GM18861 (cell line): ENCODE measurements around the gene TNNC2.
"Not testable (repeated sequence)": the region's sequence is repeated elsewhere in the genome, so short reads cannot be mapped to it uniquely, and the experiment has no call there.

Experiments used
- ATAC-seq: cut with Tn5 transposase; IDR thresholded peaks from one replicate; pipeline ENCODE4 v1.9.1; 2021; ENCODE audit not compliant: unreplicated experiment

Gene TNNC2

DNA sequence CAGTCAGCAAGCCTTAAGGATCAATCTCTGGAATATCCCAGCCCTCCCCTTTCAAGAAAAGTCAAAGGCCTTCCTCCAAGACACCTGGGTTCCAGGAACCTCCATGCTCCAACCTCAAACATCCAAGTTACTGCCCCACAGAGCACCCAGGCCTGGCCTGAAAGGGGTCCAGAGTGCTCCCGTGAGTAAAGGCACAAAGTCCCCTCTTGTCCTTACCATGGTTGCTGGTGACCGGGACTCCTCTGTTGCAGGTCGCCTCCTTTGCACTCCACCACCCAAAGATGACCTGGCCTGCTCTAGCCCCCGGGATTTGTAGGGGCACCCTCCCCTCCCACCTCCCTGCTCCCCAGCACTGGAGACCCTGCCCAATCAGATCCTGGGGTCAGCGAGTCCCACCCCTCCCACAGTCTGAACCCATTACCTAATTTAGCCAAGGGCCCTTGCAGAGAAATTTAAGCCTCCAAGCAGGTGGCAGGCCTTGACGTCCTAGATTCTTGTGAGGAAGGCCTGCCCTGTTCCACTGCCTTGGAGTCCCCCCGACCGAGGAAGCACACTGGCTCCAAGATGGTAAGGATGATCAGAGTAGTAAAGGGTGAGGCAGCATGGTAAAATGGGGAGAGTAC is at the start of gene TNNC2:
Gene TNNC2, minus strand, starts transcription at position 283 of the 623 bp plus-strand sequence. Its CDS starts 64 bp downstream, at position 219.
- no peak for ATAC-seq

DNA sequence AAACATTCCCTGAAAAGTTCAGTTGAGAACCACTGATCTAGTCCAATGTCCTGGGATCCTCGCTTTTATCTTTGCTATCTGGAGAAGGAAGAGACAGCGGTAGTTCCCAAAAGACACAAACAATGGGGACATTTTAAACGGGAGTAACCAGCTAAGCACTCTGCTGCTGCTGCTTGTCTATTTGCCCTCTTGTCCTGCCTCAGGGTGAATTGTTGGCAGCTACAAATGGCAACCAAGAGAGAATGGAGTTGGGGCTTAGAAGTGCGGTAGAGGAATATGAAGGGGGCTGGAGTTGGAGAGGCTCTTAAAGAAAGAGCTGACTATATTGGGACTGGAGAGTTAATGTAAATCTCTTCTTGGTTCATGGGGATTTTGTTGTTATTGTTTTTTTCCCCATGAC is 47.5 kb upstream of the TNNC2 start:
- no peak for ATAC-seq

DNA sequence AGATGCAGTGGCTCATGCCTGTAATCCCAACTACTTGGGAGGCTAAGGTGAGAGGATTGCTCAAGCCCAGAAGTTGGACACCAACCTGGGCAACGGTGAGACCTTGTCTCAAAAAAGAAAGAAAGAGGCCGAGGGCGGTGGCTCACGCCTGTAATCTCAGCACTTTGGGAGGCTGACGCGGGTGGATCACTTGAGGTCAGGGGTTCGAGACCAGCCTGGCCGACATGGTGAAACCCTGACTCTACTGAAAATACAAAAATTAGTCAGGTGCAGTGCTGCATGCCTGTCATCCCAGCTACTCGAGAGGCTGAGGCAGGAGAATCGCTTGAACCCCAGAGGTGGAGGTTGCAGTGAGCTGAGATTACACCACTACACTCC is 47.0 kb upstream of the TNNC2 start:
- not testable (repeated sequence) for ATAC-seq

DNA sequence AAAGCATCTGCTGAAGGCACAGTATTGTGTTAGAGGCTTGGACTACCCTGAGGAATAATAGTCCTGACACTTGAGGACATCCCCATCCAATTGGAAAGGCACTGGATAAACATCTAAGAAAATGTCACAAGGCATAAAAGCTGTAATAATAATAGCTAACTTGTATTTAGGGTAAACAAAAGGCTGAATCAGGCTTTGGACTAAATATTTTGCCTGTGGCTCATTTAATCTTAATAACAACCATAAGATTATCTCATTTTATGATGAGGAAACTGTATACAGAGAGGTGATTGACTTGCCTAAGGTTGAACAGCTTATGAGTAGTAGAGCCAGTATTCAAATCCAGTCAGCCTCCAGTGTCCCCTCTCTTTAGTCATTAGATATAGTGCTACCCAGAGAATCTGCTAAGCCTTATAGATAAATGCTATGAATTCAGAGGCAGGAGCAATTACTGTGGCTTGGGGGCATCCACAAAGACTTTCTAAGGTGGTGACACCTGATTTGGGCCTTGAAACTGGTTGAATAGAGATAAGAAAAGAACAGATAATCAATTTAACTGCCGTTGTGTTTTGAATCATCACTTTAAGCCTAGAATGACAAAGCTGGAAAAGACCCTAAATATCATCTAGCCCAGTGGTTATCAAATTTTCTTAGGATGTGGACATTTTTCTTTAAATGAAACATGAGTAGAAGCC is 46.4 kb upstream of the TNNC2 start:
- ATAC-seq = no peak

DNA sequence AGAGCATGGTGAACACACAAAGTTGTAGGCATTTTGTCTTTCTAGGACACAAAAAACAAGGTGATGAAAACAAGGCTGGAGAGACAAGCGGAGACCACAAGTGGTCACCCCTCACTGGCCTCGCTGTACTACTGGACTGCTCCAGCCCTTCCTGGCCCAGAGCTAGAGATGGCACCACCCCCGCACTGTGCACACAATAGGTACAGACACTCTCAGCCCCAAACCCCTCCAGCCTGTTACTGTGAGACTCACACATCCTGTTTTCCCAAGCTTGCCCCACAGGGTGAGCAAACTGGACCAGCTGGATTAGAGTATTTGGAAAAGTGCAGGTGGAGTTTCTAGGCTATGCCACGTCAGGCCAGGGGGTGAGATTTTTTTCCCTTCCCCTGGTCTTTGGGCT is 45.5 kb upstream of the TNNC2 start:
- no peak for ATAC-seq

DNA sequence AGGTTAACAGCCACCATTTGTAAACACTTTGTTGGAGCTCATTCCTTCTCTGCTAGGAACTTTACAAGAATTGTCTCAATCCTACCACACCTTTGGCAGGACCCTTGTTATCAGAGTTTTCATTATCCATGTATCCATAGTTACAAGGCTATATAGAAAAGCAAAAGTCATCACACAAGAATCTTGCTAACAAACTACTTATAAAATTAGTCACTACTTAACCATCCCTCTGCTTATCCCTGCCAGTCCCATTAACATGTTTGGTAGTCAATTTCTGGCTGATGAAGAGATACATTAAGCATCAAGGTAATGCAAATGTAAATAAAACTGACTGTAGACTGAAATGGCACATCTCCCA is 40.7 kb upstream of the TNNC2 start:
- ATAC-seq = no peak

DNA sequence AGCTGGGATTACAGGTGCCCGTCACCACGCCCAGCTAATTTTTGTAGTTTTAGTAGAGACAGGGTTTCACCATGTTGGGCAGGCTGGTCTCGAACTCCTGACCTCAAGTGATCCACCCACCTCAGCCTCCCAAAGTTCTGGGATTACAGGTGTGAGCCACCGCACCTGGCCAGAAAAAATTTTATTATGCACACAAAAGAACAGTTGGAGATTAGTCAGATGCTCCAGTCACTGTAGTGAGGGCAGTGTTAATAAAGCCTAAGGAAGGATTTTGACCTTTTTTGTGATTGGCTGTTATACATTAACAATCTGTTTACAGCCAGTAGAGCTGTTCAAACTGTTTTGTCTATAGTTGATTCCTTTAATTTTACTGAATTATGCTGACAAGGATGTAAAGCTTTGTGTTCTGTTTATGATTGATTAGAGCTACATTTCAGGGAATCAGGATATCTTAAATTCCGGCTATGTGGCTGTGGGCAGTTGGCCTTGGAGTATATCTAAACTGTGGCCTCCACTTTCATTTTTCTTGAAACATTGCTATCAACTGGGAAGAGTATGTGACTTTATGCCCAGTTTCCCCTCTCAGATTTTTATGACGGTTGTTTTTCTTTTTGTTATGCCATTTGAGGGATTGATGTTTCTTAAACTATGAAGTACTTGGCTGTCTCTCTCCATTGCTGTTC is 40.2 kb upstream of the TNNC2 start:
- no peak for ATAC-seq

DNA sequence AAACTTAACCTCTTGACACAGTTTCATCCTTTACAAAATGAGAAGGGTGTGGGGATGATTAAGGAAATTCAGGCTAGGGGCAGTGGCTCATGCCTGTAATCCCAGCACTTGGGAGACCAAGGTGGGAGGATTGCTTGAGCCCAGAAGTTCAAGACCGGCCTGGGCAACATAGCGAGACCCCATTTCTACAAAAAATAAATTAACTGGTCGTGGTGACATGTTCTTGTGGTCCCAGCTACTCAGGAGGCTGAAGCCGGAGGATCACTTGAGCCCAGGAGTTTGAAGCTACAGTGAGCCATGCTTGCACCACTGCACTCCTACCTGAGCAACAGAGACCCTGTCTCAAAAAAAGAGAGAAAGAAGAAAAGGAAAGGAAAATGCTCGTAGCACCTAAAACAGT is 39.3 kb upstream of the TNNC2 start:
- no peak for ATAC-seq

DNA sequence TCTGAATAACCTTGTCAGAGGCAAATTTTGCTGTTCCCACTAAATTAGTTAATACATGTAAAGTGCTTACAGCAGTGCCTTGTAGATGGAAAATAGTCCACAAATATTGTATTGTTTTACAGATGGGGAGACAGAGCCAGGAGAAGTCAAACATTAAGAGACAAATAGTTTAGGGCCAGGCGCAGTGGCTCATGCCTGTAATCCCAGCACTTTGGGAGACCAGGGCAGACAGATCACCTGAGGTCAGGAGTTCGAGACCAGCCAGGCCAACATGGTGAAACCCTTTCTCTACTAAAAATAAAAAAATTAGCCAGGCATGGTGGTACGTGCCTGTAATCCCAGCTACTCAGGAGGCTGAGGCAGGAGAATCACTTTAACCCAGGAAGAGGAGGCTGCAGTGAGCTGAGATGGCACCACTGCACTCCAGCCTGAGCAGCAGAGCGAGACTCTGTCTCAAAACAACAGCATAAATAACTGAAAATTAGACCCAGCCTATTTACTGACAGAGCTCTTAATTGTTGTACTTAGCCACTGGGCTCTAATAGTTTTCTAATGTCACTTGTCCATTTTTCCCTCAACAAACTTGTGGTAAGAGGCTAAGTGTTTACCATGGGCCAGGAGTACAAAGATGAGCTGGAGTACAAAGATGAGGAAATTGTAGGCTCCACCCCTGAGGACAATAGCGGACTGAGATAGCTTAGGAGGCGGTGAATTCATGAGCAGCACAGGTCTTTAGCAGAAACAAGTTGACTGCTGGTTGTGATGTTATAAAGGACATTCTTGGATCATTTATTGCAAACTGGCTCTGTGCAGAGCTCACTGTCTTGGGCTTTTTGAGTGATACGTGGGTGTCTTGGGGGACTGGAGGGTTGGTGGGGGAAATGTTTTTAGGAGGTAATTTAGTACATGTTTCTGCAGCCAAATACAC is 36.7 kb upstream of the TNNC2 start:
- no peak for ATAC-seq

DNA sequence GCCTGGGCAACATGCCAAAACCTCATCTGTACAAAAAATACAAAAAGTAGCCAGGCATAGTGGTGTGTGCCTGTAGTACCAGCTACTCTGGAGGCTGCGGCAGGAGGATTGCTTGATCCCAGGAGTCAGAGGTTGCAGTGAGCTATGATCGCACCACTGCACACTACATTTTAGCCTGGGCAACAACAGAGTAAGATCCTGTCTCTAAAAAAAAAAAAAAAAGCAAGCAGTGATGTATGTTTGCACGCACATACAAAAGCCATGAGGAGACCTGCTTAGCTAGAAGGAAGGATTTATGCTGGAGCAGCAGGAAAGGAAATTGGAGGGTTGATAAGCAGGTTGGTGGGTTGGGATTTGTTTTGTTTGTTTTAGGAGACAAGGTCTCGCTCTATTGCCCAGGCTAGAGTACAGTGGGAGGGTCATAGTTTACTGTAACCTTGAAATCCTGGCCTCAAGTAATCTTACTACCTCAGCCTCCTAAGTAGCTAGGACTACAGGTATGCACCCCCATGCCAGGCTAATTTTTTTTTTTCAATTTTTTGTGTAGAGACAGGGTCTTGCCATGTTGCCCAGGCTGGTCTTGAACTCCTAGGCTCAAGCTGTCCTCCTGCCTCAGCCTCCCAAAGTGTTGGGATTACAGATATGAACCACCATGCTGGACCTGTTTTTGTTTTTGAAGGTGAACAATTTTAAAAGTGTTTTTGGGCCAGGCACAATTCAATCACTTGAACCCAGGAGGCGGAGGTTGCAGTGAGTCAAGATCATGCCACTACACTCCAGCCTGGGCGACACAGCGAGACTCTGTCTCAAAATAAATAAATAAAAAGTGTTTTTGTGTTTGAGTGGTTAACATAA is 34.3 kb upstream of the TNNC2 start:
- ATAC-seq = no peak

DNA sequence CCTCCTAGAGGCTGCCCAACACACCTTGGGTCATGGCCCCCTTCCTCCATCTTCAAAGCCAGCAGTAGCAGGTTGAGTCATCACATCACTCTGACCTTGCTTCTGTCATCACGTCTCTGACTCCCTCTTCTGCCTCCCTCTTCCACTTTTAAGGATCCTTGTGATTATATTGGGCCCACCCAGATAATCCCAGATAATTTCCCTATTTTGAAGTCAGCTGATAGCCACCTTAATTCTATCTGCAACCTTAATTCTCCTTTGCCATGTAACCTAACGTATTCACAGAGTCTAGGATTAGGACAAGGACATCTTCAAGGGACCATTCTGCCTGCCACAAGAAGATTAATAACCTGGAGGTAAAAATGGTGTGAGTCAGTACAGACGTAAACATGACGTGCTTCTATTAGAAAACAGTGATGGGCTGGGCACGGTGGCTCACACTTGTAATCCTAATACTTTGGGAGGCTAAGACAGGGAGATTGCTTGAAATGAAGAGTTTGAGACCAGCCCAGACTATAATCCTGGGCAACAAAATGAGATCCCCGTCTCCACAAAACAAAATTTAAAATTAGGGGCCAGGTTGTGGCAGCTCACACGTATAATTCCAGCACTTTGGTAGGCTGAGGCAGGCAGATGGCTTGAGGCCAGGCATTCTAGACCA is 33.6 kb upstream of the TNNC2 start:
- no peak for ATAC-seq

DNA sequence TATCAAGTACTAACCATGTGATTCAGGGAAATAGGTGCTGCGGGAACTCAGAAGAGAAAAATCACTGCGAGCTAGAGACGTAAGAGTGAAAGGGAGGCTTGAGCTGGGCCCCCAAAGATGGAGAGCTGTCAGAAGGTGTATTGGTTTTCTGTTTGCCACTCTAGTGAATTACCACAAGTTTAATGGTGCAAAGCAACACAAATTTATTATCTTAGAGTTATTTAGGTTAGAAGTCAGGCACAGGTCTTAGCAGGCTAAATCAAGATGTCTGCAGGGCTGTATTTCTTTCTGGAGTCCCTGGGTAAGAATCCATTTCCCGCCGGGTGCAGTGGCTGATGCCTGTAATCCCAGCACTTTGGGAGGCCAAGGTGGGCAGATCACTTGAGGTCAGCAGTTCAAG is 32.8 kb upstream of the TNNC2 start:
- no peak for ATAC-seq

DNA sequence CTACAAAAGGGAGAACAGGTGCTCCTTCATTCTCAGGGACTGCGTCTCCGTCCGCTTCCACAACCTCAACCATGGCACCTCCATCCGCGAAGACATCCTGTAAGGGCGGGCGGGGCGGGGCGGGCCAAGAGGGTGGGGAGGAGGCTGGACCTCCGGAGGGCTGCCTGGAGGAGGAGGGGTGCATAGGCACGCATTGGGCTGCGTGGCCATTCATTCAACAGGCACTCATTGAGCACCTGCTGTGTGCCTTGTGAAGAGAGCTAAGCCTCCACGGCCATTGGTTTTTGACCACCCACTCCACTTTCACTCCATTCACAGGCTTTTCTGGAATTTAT is 30.7 kb upstream of the TNNC2 start:
- peak; percentile 16 for ATAC-seq

DNA sequence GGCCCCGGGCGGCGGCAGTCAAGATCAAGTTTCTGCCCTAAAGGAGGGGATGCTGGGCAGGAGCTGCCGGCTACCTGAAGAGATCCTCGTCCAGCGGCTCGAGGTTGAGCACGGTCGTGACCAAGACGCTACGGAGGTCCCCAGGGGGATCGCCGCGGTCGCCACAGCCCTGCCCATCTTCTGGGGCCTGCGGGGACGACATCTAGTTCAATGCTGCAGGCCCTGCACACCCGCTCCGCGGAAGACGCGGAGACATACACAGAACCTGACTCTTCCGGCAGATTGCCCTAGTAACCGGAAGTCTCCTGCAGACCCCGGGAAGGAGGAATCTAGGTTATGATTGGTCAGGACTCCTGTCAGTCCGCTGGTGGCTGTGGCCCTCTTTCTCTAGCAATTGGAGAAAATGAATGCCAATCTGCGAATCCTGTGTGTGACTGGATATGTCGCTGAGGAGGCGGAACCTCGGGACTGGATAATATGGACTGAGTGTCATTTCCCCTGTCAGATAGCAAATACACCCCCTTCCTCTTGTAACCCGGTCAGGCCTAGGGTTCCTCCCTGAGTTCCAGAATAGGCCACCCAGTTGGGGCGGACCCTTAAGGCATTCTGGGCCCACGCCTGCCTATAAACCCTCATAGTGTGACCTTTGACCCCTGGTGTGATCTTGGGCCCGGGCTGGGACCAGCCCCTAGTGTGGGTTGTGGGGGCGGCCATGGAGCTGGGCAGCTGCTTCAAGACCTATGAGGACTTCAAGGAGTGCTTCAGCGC is 30.2 kb upstream of the TNNC2 start, which contains the start of the genes ACOT8 and ZSWIM3:
Gene ACOT8, minus strand, starts transcription at position 279 of the 768 bp plus-strand sequence. Its CDS starts 77 bp downstream, at position 202.
Gene ZSWIM3, plus strand, starts transcription at position 501 of the 768 bp plus-strand sequence. Its CDS starts 212 bp downstream, at position 713.
- ATAC-seq = peak; percentile 95

DNA sequence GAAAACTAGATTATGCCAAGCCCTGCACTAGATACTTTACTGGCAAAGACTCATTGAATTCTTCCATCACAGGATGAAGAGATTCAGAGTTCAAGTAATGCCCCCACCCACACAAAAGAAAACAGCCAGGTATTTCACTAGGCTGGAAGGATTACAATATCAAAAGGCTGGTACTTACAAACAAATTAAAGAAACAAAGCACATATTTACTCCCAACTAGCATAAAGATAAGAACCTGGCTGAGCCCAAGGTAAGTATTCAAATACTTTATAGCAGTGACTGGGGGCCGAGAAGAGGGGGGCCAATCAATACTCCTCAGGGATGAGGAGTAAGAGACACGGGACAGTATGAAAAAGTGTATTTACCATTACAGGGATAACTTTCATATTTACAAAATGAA is 26.4 kb upstream of the TNNC2 start:
- ATAC-seq = no peak

DNA sequence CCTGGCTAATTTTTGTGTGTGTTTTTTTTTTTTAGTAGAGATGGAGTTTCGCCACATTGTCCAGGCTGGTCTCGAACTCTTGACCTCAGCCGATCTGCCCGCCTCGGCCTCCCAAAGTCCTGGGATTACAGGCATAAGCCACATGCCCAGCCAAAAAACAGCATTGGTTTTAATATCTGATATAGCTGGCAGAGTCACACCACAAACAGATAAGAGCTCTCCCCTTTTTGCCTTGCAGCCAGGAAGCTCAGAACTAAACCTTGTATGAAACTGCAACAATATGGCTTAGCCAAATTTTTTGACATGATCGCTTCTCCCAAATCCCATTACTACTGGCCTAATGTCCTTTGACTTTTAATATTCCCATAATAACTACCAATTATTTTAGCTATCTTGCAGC is 25.2 kb upstream of the TNNC2 start:
- no peak for ATAC-seq

DNA sequence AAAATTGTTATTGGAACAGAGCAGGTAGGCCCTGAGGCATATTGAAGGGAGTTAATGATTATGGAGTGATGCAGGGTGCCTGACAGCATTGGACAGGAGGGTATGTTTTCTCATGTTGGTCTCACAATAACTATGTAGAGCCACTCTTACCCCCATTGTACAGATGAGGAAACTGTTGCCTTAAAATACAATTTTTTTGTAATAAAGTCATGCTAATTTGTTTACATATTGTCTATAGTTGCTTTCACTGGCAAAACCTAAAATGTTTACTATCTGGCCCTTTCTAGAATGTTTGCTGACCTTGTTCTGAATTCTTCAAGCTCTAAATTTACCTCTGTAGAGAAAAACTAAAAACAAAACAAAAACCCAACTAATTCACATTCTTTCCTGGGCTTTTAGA is 24.4 kb upstream of the TNNC2 start:
- ATAC-seq = no peak

DNA sequence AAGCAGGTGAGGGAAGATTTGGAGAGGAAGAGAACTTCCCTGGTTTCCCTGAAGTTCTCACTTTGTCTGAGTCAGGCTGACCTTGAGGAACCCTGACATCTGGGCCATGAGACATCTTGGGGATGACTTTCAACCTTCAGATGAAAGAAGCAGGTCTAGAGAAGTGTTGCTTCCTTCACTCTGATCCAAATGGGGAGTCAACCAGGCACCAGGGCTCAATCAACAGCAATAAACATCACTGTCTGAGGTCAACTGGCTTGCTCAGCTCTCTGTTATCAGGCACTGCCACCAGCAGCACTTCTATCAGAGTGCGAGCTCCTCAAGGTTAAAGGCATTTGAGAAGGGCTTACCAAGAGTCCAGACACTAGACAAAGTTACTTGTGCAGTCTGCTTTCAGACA is 23.8 kb upstream of the TNNC2 start:
- ATAC-seq = no peak

DNA sequence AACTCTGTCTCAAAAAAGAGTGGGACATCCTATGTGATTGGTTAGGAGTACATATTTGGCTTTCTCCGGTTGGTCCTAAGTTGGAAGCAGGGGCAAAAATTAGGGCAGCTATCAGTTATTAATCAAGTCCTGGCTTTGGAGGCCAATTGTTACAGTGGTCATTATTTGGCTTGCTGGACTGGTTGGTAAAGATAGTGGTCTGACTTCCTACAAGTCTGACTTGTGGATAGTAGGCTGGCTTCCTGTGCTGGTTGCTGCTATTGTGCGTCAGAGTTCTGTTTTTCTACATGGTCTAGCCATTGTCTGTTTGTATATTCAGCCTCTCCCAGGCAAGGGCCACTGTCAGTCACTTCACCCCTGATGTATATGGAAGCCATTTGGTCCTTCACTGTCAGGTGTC is 23.1 kb upstream of the TNNC2 start:
- ATAC-seq = no peak
